Stimulated activated CD8-positive, alpha-beta memory T cell treated with anti-CD3 and anti-CD28 coated beads, Interleukin-7, amount 100 ng/mL, for 48 hours (primary cell): Measurements from ENCODE around the gene VIPAS39.

Experiments
- DNase-seq, 2 donors: peaks; one replicate each; pipeline ENCODE4 v3.0.0-alpha.2; 2020; ENCODE audit warnings: low read depth in 1 of 2; ENCODE audit errors: extremely low read depth in 1 of 2

The VIPAS39 gene

DNA sequence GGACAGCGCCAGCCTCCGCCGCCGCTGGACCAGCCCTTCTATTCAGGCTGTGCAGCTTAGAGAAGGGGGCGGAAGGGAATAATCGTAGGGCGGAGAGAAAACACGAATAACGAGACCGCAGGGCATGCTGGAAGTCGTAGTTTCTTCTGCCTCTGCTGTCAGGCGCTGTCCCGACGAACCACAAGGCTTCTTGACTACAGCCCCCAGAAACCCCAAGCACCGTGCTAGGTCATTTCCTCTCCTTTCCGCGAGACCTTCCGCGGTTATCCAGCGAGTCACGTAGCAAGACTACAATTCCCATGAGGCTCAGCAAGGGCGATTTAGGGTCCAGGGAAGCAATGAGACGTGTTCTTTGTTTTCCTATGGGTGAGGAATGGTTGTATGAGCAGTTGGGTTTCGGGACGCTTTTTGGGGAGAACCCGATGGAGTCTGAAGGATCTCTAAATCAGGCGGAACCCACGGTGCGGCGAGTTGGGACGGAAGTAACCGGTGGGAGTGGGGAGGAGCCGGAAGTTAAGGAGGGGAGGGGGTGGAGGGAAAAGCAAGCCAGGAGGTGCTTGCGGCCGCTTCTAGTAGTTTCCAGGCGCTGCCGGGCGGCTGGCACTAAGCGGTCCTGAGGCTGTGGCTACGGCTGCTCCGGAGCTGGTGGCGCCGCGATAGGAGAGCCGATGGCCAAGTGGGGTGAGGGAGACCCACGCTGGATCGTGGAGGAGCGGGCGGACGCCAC, at the start of gene VIPAS39, which contains the start of gene AHSA1:
VIPAS39 (minus strand) TSS at position 80 of the 727 bp plus-strand sequence. CDS start 3,499 bp downstream, outside the sequence.
AHSA1 (plus strand) TSS at position 572 of the 727 bp plus-strand sequence; CDS start at position 669, 97 bp downstream.
- peak; percentile 79 to 95 for DNase-seq

DNA sequence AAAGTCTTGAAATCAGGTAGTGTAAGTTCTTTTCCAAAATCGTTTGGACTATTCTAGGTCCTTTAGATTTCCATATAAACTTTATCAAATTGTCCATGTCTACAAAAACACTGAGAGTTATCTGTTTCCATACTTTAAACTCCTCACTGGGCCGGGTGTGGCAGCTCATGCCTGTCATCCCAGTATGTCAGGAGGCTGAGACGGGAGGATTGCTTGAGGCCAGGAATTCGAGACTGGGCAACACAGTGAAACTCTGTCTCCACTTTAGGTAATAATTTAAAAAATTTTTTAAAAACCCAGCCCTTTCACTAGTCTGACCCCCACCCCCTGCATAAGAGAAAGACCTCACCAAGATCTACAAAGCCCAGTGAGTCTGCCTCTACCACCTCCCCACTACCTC, 47.6 kb upstream of the VIPAS39 start:
- no peak for DNase-seq

DNA sequence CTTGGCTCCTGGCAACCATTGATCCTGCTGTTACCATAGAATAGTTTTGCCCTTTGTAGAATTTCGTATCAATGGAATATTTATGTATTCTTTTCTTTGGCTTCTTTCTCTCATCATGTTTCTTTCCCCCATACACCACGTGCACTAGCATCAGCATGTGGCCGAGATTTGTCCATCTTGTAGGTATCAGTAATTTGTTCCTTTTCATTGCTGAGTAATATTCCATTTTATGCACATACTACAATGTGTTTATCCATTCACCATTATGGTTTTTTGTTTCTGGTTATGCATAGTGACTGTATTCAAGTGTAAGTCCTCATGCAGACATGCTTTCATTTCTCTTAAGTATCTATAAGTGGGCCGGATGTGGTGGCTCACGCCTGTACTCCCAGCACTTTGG, 45.7 kb upstream of the VIPAS39 start:
- no peak for DNase-seq

GRCh38 chr14:77502109-77502782, 44.8 kb upstream of the VIPAS39 start:
- DNase-seq, result no peak

DNA sequence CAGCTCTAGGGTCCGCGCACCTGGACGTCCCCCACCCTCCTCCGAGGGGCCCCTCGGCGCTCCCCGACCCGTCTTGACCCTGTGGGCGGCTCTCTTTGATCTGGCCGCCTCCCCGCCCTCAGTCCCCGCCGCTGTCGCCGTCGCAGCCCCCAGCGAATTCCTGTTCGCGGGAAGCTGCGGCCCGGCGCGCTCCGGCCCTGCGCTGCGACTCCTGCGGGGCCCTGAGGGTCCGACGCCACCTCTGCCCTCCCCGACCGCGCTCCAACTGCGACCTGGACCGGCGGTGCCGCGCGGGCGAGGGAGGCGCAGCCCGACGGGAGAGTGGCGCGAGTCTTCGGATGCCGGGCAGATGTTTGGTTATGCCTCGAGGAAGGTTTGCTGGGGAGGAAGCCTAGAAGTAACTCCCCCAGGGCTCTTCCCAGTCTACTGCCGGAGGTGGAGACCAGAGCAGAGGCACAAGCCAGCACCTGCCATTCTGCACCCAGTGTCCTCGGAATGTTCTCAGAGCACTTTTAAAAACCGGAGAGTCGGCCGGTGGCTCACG, 41.7 kb upstream of the VIPAS39 start:
- DNase-seq, result no peak

- peak in 1 of 2 donors; percentile 23 for DNase-seq
These were observed 40.9 kb upstream of the VIPAS39 start, which contains the start of gene ISM2 for GRCh38 chr14:77498120-77498979. Gene ISM2 (minus strand): TSS chr14:77498816. CDS start chr14:77498793, 23 bp downstream.

- no peak for DNase-seq
These were observed 37.9 kb upstream of the VIPAS39 start for GRCh38 chr14:77495334-77495733.

GRCh38 chr14:77491056-77491455, 33.7 kb upstream of the VIPAS39 start:
- DNase-seq, result no peak

GRCh38 chr14:77490347-77490986, 33.1 kb upstream of the VIPAS39 start:
- no peak for DNase-seq

- DNase-seq, result no peak
These were observed 31.6 kb upstream of the VIPAS39 start for GRCh38 chr14:77489041-77489440.

- DNase-seq, result no peak
These were observed 31.2 kb upstream of the VIPAS39 start for GRCh38 chr14:77488558-77488957.

- no peak for DNase-seq
These were observed 28.7 kb upstream of the VIPAS39 start for GRCh38 chr14:77485901-77486678.

GRCh38 chr14:77485256-77485655, 27.9 kb upstream of the VIPAS39 start:
- no peak for DNase-seq

DNA sequence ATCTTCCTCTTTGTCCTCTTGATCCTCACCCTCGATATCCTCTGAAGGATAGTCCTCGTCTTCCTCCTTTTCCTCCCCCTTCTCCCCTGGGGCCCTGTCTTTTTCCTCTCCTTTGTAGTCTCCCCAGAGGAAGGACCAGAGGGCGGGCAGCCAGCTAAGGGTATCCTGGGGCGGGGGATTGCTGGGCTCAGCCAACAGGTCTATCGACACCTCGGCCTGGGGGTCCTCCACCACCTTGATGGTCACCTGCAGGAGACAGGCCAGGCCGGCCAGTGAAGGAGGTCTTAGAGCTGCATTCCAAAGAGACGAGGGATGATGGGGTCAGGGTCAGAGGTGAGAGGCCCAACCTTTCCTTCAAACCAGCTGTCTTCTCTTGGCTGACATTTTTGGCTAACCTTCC, 25.0 kb upstream of the VIPAS39 start:
- DNase-seq, result no peak

GRCh38 chr14:77478796-77479195, 21.4 kb upstream of the VIPAS39 start:
- DNase-seq, result no peak

- no peak for DNase-seq
These were observed 20.6 kb upstream of the VIPAS39 start for GRCh38 chr14:77478029-77478428.

- DNase-seq, result no peak
These were observed 18.2 kb upstream of the VIPAS39 start for GRCh38 chr14:77475432-77476115.

DNA sequence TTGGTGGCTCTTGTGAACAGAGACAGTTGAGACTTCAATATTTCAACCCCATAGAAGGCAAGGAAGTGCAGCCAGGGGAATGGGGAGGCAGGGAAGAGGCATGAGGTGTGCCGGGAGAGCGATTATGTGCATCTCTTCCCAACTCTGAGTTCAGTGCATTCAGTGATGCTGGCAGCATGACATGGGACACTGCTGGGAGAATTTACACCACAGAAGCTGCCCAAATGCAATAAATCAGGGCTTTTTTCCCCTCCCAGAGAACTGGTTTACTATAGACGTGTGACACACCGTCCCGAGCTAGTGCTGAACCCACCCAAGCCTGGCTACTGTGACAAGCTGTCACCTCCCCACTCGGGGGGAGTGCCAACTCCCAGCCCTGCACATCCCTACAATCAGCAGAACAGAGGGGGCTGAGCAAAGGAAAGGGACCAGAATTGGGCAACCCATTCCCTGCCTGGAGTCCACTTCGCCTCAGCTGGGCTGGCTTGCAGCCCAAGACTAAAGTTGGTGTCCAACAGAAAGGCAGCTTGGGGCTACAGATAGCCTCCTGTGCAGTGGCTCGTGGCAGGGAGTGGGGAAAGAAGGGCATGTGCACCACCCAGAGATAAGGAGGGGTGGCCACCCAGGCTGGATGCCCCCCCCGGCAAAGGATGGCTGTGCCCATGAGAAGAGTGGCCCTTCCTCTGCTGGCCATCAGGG, 17.2 kb upstream of the VIPAS39 start:
- DNase-seq, result no peak
